Kidney (tissue), 14 donors: ENCODE data around the gene CASTOR1. TPM values are rescaled to one million over a fixed set of nuclear protein-coding genes. Genes with fewer than 3 reads are reported as not detected.

ENCODE experiments used
- DNase-seq, 5 donors: peaks; one replicate each; pipeline ENCODE4 v3.0.0-alpha.2; 2013 to 2020
- FAIRE-seq: peaks from 2 replicates; lab custom pipeline; 2012; peaks lifted over from hg19 to GRCh38; lab: Jason Lieb, UNC
- H3K27ac ChIP-seq, 2 donors: one replicate each; pipeline ENCODE4 v1.7.0; 2013; ENCODE audit warnings: low read depth in 2 of 2, low read length in 2 of 2, inconsistent platforms in 1 of 2
- H3K27me3 ChIP-seq: one replicate; pipeline ENCODE4 v1.7.1; 2013; ENCODE audit warnings: low read length, inconsistent platforms; ENCODE audit not compliant: control insufficient read depth, insufficient read depth
- H3K36me3 ChIP-seq, 3 donors: one replicate each; pipeline versions ENCODE4 v1.7.0 to v1.7.1; 2013; ENCODE audit warnings: low read length in 3 of 3, control low read depth in 1 of 3, inconsistent platforms in 1 of 3; ENCODE audit not compliant: insufficient read depth in 3 of 3, control insufficient read depth in 2 of 3
- H3K4me1 ChIP-seq, 3 donors: one replicate each; pipeline versions ENCODE4 v1.7.0 to v1.7.1; 2013; ENCODE audit warnings: low read length in 3 of 3, inconsistent platforms in 1 of 3, low read depth in 1 of 3; ENCODE audit not compliant: control insufficient read depth in 2 of 3, insufficient read depth in 2 of 3
- H3K4me3 ChIP-seq, 3 donors: one replicate each; pipeline versions ENCODE4 v1.7.0 to v1.8.1; 2013; ENCODE audit warnings: low read length in 3 of 3, control low read depth in 1 of 3, inconsistent platforms in 1 of 3
- H3K9ac ChIP-seq, 3 donors: one replicate each; pipeline versions ENCODE4 v1.7.0 to v1.7.1; 2013; ENCODE audit warnings: low read length in 3 of 3, control low read depth in 1 of 3, inconsistent platforms in 1 of 3
- H3K9me3 ChIP-seq, 3 donors: one replicate each; pipeline versions ENCODE4 v1.7.0 to v1.7.1; 2013; ENCODE audit warnings: low read length in 3 of 3, control low read depth in 1 of 3, inconsistent platforms in 1 of 3; ENCODE audit not compliant: control insufficient read depth in 2 of 3, insufficient read depth in 1 of 3
- intact Hi-C: fragments of 100-400 bp; cut with DNase I; formaldehyde crosslinking; loops from one replicate; pipeline ENCODE4 v1.11.1; 2022
- polyA plus RNA-seq: library from polyadenylated mRNA; stranded (reverse); fragments of 350-450 nt; fragmentation: Illumina TruSeq; extraction: RNeasy Lipid Tissue Mini Kit (QIAGEN cat#74804); gene quantifications from one replicate; pipeline ENCODE4 v1.2.3, GENCODE V29; 2014; ENCODE audit warnings: low read depth, low replicate concordance; ENCODE audit not compliant: insufficient read depth
- total RNA-seq: library from RNA; stranded (reverse); fragmentation: NEBNext Ultra II Directional; extraction: Animal tissue kit (Norgen Biotek cat#: 25700); gene quantifications from one replicate; pipeline ENCODE4 v1.2.1, GENCODE V29; 2021
- TF ChIP-seq, protein P1 (sequence below): IDR thresholded peaks from 3 replicates; pipeline ENCODE4 v1.5.1; 2012; ENCODE audit warnings: mild to moderate bottlenecking, moderate library complexity, borderline replicate concordance; ENCODE audit not compliant: insufficient read depth; ENCODE audit errors: extremely low read depth
- donor health status: control.
- donor health status: control.
- donor health status: control.
- donor health status: control.
- donor health status: control.
- donor health status: DM: yes; HTN: yes; CAD: no.
- donor health status: Normal renal cell carcinoma (clear cell type).

Gene CASTOR1
- total and polyA plus RNA-seq, 2 donors from 2014 or later, result 16.5 to 71.7 TPM

DNA sequence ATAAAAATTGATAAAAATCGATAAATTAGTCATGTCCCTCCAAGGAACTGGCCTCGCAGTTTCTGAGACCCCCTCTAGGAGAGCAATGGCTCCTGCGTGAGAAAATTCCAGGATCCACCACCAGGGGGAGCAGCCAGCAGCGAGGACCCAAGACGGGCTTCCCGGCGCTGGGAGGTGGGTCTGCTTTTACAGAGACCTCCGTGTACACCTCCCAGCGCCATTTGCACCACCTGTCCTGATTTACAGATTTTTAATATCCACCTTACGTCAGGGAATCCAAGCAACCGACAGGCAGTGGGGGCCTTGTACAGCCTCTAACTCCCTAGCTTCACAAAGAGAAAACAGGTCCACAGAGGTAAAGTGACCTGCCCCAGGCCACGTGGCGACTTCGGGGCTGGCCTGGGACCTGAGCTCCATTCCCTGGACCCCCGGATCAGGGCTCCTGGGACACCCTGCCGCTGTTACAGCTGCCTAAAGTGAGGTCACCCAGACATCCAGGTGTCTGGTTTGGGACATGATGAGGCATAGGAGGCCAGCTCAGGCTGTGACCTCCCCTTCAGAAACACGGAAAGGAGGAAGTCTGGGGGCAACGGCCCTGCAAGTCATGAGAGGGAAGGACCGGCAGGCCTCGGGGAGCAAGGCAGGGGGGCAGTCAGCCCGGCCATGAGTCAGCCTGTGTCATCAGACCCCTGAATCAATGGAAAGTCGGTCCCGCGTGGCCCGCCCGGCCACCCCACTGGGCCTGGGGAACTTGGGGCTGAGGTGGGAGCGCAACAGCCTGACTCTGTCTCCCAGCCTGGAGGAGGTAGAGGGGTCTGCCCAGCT lies 26.2 kb downstream of the CASTOR1 start:
- Histone ChIP-seq H3K9me3 (no peaks in the 10 kb centered on the region), H3K27me3 (no peaks in the 10 kb centered on the region), H3K9ac (peak overlapping the region in 1 of 3 donors; percentile 26), H3K36me3 (no peaks in the 10 kb centered on the region), H3K4me1 (peaks cover 0 to 4% (median 0%) of the 10 kb centered on the region in 3 donors), H3K4me3 (peak overlapping the region in 2 of 3 donors; percentile 18 to 57), H3K27ac (no peak overlapping the region)
- FAIRE-seq, result no peak
- TF ChIP-seq, protein P1, sequence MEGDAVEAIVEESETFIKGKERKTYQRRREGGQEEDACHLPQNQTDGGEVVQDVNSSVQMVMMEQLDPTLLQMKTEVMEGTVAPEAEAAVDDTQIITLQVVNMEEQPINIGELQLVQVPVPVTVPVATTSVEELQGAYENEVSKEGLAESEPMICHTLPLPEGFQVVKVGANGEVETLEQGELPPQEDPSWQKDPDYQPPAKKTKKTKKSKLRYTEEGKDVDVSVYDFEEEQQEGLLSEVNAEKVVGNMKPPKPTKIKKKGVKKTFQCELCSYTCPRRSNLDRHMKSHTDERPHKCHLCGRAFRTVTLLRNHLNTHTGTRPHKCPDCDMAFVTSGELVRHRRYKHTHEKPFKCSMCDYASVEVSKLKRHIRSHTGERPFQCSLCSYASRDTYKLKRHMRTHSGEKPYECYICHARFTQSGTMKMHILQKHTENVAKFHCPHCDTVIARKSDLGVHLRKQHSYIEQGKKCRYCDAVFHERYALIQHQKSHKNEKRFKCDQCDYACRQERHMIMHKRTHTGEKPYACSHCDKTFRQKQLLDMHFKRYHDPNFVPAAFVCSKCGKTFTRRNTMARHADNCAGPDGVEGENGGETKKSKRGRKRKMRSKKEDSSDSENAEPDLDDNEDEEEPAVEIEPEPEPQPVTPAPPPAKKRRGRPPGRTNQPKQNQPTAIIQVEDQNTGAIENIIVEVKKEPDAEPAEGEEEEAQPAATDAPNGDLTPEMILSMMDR, result peak; percentile 93
- peak; percentile 81 to 89 (median 87) for DNase-seq
- intact Hi-C loops, result no loop called here

- Histone ChIP-seq H3K4me1 (peaks cover 0 to 4% (median 0%) of the 10 kb centered on the region in 3 donors), H3K27ac (no peak overlapping the region), H3K9ac (no peak overlapping the region), H3K9me3 (no peaks in the 10 kb centered on the region), H3K36me3 (no peaks in the 10 kb centered on the region), H3K4me3 (no peak overlapping the region), H3K27me3 (no peaks in the 10 kb centered on the region)
- FAIRE-seq (no peak), DNase-seq (no peak)
- TF ChIP-seq, protein P1, result no peak
- intact Hi-C loops, result no loop called here
Measured at GRCh38 chr22:30262112-30262511, 27.2 kb downstream of the CASTOR1 start.

DNA sequence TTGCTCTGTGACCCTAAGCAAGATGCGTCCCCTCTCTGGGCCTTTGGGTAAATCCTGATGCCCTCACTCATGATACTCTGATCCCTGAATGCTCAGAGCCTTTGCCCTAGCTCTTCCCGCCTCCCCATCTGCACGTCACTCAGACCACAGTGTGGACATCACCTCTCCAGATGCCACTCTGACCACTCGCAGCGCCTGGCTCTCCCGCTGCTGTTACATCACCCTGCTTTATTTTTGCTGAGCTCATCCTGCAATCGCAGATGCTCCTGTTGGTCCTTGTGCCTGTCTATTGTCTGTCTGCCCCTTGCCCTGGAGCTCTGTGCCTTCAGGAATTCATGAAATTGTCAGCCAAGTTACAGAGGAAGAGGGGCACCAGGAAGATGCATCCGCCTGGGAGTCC lies 28.2 kb downstream of the CASTOR1 start:
- FAIRE-seq, result no peak
- Histone ChIP-seq H3K36me3 (no peaks in the 10 kb centered on the region), H3K27me3 (no peaks in the 10 kb centered on the region), H3K27ac (no peak overlapping the region), H3K4me3 (no peak overlapping the region), H3K9ac (no peak overlapping the region), H3K4me1 (peaks cover 0 to 4% (median under 1%) of the 10 kb centered on the region in 3 donors), H3K9me3 (no peaks in the 10 kb centered on the region)
- TF ChIP-seq, protein P1, result no peak
- intact Hi-C loops, result no loop called here
- DNase-seq, result no peak
